Neutrophil (primary cell): ENCODE data around the gene CCDC177.

ENCODE experiments used
- H3K27ac ChIP-seq: fragments of 200-600 bp; sonication (generic); 2 replicates; pipeline ENCODE4 v1.5.1; 2016; ENCODE audit warnings: mild to moderate bottlenecking, moderate library complexity
- H3K27me3 ChIP-seq: fragments of 200-600 bp; sonication (generic); 2 replicates; pipeline ENCODE4 v1.6.0; 2016; ENCODE audit warnings: mild to moderate bottlenecking
- H3K36me3 ChIP-seq: fragments of 200-600 bp; sonication (generic); 2 replicates; pipeline ENCODE4 v1.5.1; 2017
- H3K4me1 ChIP-seq, 2 experiments: fragments of 200-600 bp in 1 of 2; sonication (generic) in 1 of 2; 1 replicate in 1 of 2; 2 replicates in 1 of 2; pipeline versions ENCODE4 v1.5.1 to v1.6.1; 2013 to 2016; ENCODE audit warnings: low read depth in 1 of 2, low read length in 1 of 2, mild to moderate bottlenecking in 1 of 2, moderate library complexity in 1 of 2; ENCODE audit not compliant: control insufficient read depth in 1 of 2, insufficient read depth in 1 of 2
- H3K4me3 ChIP-seq, 2 experiments: fragments of 200-600 bp in 1 of 2; sonication (generic) in 1 of 2; 1 replicate in 1 of 2; 2 replicates in 1 of 2; pipeline ENCODE4 v1.5.1; 2013 to 2016; ENCODE audit warnings: low read depth in 1 of 2, low read length in 1 of 2, mild to moderate bottlenecking in 1 of 2, moderate library complexity in 1 of 2
- H3K9me3 ChIP-seq: fragments of 200-600 bp; sonication (generic); 2 replicates; pipeline ENCODE4 v1.5.1; 2016
- TF ChIP-seq, protein P1 (sequence below): fragments of 200-600 bp; sonication (generic); IDR thresholded peaks from 2 replicates; pipeline ENCODE4 v1.5.1; 2016; ENCODE audit warnings: antibody characterized with exemption

Gene CCDC177

DNA sequence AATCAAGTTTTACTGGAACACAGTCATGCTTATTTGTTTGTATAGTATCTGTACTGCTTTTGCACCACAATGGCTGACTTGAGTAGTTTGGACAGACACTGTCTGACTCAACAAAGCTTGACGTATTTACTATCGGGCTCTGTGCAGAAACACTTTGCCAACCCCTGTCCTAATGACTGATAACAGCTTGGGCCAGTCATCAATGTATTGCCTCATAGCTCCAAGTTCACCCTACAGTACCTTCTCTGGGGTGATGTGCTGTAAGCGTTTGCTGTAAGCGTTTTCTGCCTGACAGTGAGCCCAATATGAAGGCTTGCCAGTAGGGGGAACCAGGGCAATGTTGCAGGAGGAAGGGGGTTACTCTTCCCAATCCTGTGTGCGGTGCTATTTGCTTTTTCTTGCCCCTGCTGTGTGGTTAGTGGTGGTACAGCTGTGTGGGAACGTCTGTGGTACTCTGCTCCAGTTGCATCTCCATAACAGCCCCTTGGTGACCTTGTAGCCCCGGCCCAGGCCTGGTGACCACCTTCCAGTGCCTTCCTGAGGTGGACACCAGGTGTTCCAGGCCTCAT is 5.4 kb upstream of the CCDC177 start:
- H3K4me3 ChIP-seq = no peak overlapping the region
- H3K27me3 ChIP-seq = peaks cover 62% of the 10 kb centered on the region
- no peaks in the 10 kb centered on the region for H3K4me1 ChIP-seq
- no peak overlapping the region for H3K27ac ChIP-seq
- TF ChIP-seq, protein P1, sequence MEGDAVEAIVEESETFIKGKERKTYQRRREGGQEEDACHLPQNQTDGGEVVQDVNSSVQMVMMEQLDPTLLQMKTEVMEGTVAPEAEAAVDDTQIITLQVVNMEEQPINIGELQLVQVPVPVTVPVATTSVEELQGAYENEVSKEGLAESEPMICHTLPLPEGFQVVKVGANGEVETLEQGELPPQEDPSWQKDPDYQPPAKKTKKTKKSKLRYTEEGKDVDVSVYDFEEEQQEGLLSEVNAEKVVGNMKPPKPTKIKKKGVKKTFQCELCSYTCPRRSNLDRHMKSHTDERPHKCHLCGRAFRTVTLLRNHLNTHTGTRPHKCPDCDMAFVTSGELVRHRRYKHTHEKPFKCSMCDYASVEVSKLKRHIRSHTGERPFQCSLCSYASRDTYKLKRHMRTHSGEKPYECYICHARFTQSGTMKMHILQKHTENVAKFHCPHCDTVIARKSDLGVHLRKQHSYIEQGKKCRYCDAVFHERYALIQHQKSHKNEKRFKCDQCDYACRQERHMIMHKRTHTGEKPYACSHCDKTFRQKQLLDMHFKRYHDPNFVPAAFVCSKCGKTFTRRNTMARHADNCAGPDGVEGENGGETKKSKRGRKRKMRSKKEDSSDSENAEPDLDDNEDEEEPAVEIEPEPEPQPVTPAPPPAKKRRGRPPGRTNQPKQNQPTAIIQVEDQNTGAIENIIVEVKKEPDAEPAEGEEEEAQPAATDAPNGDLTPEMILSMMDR = no peak
- H3K36me3 ChIP-seq = no peaks in the 10 kb centered on the region
- H3K9me3 ChIP-seq = no peaks in the 10 kb centered on the region

- TF ChIP-seq, protein P1 = no peak
- no peak overlapping the region for H3K4me3 ChIP-seq
- no peak overlapping the region for H3K27ac ChIP-seq
- no peaks in the 10 kb centered on the region for H3K36me3 ChIP-seq
- H3K4me1 ChIP-seq = peaks cover 0 to 3% of the 10 kb centered on the region in 2 experiments
- H3K27me3 ChIP-seq = peaks cover 69% of the 10 kb centered on the region
- H3K9me3 ChIP-seq = no peaks in the 10 kb centered on the region
Measured at GRCh38 chr14:69579476-69579875, 4.8 kb upstream of the CCDC177 start.

GRCh38 chr14:69574954-69575295 is 254 bp upstream of the CCDC177 start:
- Histone ChIP-seq H3K36me3 (no peaks in the 10 kb centered on the region), H3K4me1 (peaks cover 5 to 25% of the 10 kb centered on the region in 2 experiments), H3K4me3 (no peak overlapping the region), H3K27ac (no peak overlapping the region), H3K9me3 (no peaks in the 10 kb centered on the region), H3K27me3 (peaks cover 100% of the 10 kb centered on the region)
- TF ChIP-seq, protein P1 = no peak

GRCh38 chr14:69573831-69574262 is 824 bp downstream of the CCDC177 start:
- Histone ChIP-seq H3K4me1 (peaks cover 5 to 25% of the 10 kb centered on the region in 2 experiments), H3K27ac (no peak overlapping the region), H3K36me3 (no peaks in the 10 kb centered on the region), H3K9me3 (no peaks in the 10 kb centered on the region), H3K27me3 (peaks cover 100% of the 10 kb centered on the region), H3K4me3 (no peak overlapping the region)
- TF ChIP-seq, protein P1 = no peak

GRCh38 chr14:69573205-69573830 is 1.4 kb downstream of the CCDC177 start:
- H3K9me3 ChIP-seq = no peaks in the 10 kb centered on the region
- H3K27ac ChIP-seq = no peak overlapping the region
- peaks cover 100% of the 10 kb centered on the region for H3K27me3 ChIP-seq
- TF ChIP-seq, protein P1 = no peak
- H3K36me3 ChIP-seq = no peaks in the 10 kb centered on the region
- H3K4me1 ChIP-seq = peaks cover 5 to 25% of the 10 kb centered on the region in 2 experiments
- no peak overlapping the region for H3K4me3 ChIP-seq
